8988T (cell line): ENCODE data around the gene KANK4.

Experiments
- DNase-seq: peaks from one replicate; pipeline ENCODE4 v3.0.0; 2011

Gene KANK4

DNA sequence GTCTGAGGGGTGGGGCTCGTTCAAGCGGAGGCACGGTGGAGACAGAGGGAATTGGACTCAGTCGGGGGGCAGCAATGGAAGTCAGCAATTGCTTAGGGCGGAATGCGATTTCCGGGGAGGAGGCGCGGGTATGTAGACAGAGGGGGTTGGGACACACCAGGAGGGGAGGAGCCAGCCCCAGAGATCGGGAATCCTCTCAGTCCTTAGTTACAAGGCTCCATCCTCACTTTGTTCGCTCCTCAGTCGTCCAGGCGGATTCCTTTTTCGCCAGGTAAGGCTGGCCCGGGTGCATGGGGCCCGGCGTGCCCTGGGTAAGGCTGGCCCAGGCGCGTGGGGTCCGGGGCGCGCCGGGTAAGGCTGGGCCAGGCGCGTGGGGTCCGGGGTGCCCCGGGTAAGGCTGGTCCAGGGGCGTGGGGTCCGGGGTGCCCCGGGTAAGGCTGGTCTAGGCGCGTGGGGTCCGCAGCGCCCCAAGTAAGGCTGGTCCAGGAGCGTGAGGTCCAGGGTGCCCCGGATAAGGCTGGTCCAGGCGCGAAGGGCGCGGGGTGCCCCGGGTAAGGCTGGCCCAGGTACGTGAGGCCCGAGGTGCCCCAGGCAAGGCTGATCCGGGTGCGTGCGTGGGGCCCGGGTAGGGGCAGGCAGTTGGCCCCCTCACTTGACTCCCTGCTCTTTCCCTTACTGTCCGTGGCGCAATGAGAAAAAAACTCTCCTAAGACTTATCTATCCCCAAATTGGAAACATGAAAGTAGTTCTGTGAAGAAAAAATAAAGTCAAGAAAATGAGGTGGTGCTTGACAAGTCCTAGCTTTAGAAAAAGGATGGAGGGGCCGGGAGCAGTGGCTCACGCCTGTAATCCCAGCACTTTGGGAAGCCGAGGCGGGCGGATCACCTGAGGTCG, 124.3 kb downstream of the KANK4 start, which contains the start of gene L1TD1:
L1TD1 (plus strand) TSS at position 199 of the 894 bp plus-strand sequence. CDS start 11,780 bp downstream, outside the sequence.
- no peak for DNase-seq

DNA sequence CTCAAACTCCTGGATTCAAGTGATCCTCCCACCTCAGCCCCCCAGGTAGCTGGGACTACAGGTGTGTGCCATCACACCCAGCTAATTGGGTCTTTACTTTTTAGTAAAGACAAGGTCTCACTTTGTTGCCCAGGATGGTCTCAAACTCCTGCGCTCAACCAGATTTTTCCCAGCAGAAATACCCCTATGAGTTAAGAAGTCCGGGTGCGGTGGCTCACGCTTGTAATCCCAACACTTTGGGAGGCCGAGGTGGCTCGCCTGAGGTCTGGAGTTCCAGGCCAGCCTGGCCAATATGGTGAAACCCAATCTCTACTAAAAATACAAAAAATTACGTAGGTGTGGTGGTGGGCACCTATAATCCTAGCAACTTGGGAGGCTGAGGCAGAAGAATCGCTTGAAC, 131.1 kb downstream of the KANK4 start:
- no peak for DNase-seq

DNA sequence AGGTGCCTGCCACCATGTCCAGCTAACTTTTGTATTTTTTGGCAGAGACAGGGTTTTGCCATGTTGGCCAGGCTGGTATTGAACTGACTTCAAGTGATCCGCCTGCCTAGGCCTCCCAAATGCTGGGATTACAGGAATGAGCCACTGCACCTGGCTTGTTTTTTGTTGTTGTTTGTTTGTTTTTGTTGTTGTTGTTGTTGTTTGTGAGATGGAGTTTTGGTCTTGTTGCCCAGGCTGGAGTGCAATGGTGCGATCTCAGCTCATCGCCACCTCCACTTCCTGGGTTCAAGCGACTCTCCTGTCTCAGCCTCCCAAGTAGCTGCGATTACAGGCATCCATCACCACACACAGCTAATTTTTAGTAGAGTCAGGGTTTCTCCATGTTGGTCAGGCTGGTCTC, 131.7 kb downstream of the KANK4 start:
- no peak for DNase-seq
